ENCODE measurements around the gene DSE. TPM values are rescaled to one million over a fixed set of nuclear protein-coding genes. Genes with fewer than 3 reads are reported as not detected.

The DSE gene
- total and polyA plus RNA-seq, 9 donors: 23.1 to 61.6 (median 40.6) TPM

- no peaks in the 10 kb centered on the region for H3K27me3 ChIP-seq
- H3K36me3 ChIP-seq: no peaks in the 10 kb centered on the region
- no peak for DNase-seq
- WGBS, 3 donors: 73 to 80% (median 77%) methylated on average over 1 of the region's 1 CpG
- peaks cover 4% of the 10 kb centered on the region for H3K4me1 ChIP-seq (ENCODE audit: insufficient read depth)
- H3K4me3 ChIP-seq: no peak overlapping the region
- TF ChIP-seq POLR2A (IDR thresholded peaks at IDR 0.05): no peak
- H3K9me3 ChIP-seq: no peaks in the 10 kb centered on the region
- H3K27ac ChIP-seq: no peak overlapping the region
- intact Hi-C loops (cut with DNase I): no loop called here
These were observed 3.2 kb downstream of the DSE start for GRCh38 chr6:116373940-116374339.

GRCh38 chr6:116374586-116374985 lies 3.8 kb downstream of the DSE start:
- H3K36me3 ChIP-seq: no peaks in the 10 kb centered on the region
- DNase-seq: no peak
- H3K9me3 ChIP-seq: no peaks in the 10 kb centered on the region
- TF ChIP-seq CTCF (IDR thresholded peaks at IDR 0.05) (no peak), EP300 (IDR thresholded peaks at IDR 0.05) (no peak), POLR2A (IDR thresholded peaks at IDR 0.05) (no peak)
- H3K27ac ChIP-seq: no peak overlapping the region
- intact Hi-C loops (cut with DNase I): no loop called here
- 85 to 88% (median 85%) methylated on average over 5 of the region's 5 CpGs for WGBS, 3 donors
- peaks cover 4% of the 10 kb centered on the region for H3K4me1 ChIP-seq (ENCODE audit: insufficient read depth)
- H3K27me3 ChIP-seq: no peaks in the 10 kb centered on the region
- no peak overlapping the region for H3K4me3 ChIP-seq

GRCh38 chr6:116375262-116375661 lies 4.5 kb downstream of the DSE start:
- DNase-seq: no peak
- H3K27ac ChIP-seq: no peak overlapping the region
- TF ChIP-seq CTCF (IDR thresholded peaks at IDR 0.05) (no peak), EP300 (IDR thresholded peaks at IDR 0.05) (no peak), POLR2A (IDR thresholded peaks at IDR 0.05) (no peak)
- no peaks in the 10 kb centered on the region for H3K36me3 ChIP-seq
- H3K4me3 ChIP-seq: no peak overlapping the region
- H3K4me1 ChIP-seq (ENCODE audit: insufficient read depth): peaks cover 1% of the 10 kb centered on the region
- intact Hi-C loops (cut with DNase I): no loop called here
- no peaks in the 10 kb centered on the region for H3K27me3 ChIP-seq
- WGBS, 3 donors: 93 to 96% (median 94%) methylated on average over 2 of the region's 2 CpGs
- no peaks in the 10 kb centered on the region for H3K9me3 ChIP-seq

- Histone ChIP-seq H3K27me3 (no peaks in the 10 kb centered on the region), H3K4me1 (ENCODE audit: insufficient read depth) (peaks cover 1% of the 10 kb centered on the region), H3K9me3 (no peaks in the 10 kb centered on the region), H3K36me3 (no peaks in the 10 kb centered on the region), H3K27ac (no peak overlapping the region), H3K4me3 (no peak overlapping the region)
- TF ChIP-seq EP300 (IDR thresholded peaks at IDR 0.05): no peak
- no peak for TF ChIP-seq CTCF (IDR thresholded peaks at IDR 0.05)
- TF ChIP-seq POLR2A (IDR thresholded peaks at IDR 0.05): no peak
- WGBS, 3 donors: 79 to 88% (median 80%) methylated on average over 4 of the region's 4 CpGs
- DNase-seq: no peak
- intact Hi-C loops (cut with DNase I): no loop called here
These were observed 5.4 kb downstream of the DSE start for GRCh38 chr6:116376149-116376548.

- no peaks in the 10 kb centered on the region for H3K27me3 ChIP-seq
- intact Hi-C loops (cut with DNase I): loop anchor here in 1 of 4 donors (10.0 kb wide), 1 partner anchor 65 kb away; no protein-coding TSS in a partner anchor
- H3K4me1 ChIP-seq (ENCODE audit: insufficient read depth): no peaks in the 10 kb centered on the region
- H3K36me3 ChIP-seq: no peaks in the 10 kb centered on the region
- no peak overlapping the region for H3K4me3 ChIP-seq
- TF ChIP-seq POLR2A (IDR thresholded peaks at IDR 0.05): no peak
- no peak for TF ChIP-seq CTCF (IDR thresholded peaks at IDR 0.05)
- TF ChIP-seq EP300 (IDR thresholded peaks at IDR 0.05): no peak
- no peak overlapping the region for H3K27ac ChIP-seq
- no peaks in the 10 kb centered on the region for H3K9me3 ChIP-seq
- no peak for DNase-seq
These were observed 9.0 kb downstream of the DSE start for GRCh38 chr6:116379764-116380163.
